GM18520 (cell line): ENCODE data around the gene OR4Q2.
"Not testable (repeated sequence)": the region's sequence is repeated elsewhere in the genome, so short reads cannot be mapped to it uniquely, and the experiment has no call there.

Experiments
- ATAC-seq: cut with Tn5 transposase; IDR thresholded peaks from one replicate; pipeline ENCODE4 v1.9.1; 2021; ENCODE audit not compliant: unreplicated experiment

OR4Q2 gene

GRCh38 chr14:20001863-20002262 is at the start of gene OR4Q2:
OR4Q2 (plus strand) TSS chr14:20002163.
- no peak for ATAC-seq

GRCh38 chr14:19969735-19970134 is 32.2 kb upstream of the OR4Q2 start:
- not testable (repeated sequence) for ATAC-seq

- ATAC-seq = no peak
Measured at GRCh38 chr14:19974844-19975243, 27.1 kb upstream of the OR4Q2 start.

- ATAC-seq = no peak
Measured at GRCh38 chr14:19975291-19975690, 26.7 kb upstream of the OR4Q2 start, which contains the start of gene OR4K15. OR4K15 (plus strand) TSS chr14:19975591; CDS start chr14:19975591, 0 bp downstream.

- ATAC-seq = no peak
Measured at GRCh38 chr14:19993438-19993837, 8.5 kb upstream of the OR4Q2 start.

- no peak for ATAC-seq
Measured at GRCh38 chr14:20002319-20002718, 356 bp downstream of the OR4Q2 start.

GRCh38 chr14:20008156-20008555 is 6.2 kb downstream of the OR4Q2 start:
- no peak for ATAC-seq

GRCh38 chr14:20019257-20019865 is 17.4 kb downstream of the OR4Q2 start, which contains the start of gene OR4K14:
OR4K14 (minus strand) TSS chr14:20019307; CDS start chr14:20015193, 4,114 bp downstream.
- no peak for ATAC-seq

- ATAC-seq = no peak
Measured at GRCh38 chr14:20031058-20031457, 29.1 kb downstream of the OR4Q2 start.

- no peak for ATAC-seq
Measured at GRCh38 chr14:20035449-20035848, 33.5 kb downstream of the OR4Q2 start.

GRCh38 chr14:20035938-20036337 is 34.0 kb downstream of the OR4Q2 start, which contains the start of gene OR4K13:
OR4K13 (minus strand) TSS chr14:20036038; CDS start chr14:20034758, 1,280 bp downstream.
- no peak for ATAC-seq

- ATAC-seq = no peak
Measured at GRCh38 chr14:20044243-20044642, 42.3 kb downstream of the OR4Q2 start.

GRCh38 chr14:20048202-20048601 is 46.2 kb downstream of the OR4Q2 start:
- ATAC-seq = no peak
